Measurements from ENCODE around the gene KCNC3. TPM values are rescaled to one million over a fixed set of nuclear protein-coding genes. Genes with fewer than 3 reads are reported as not detected.
A peak's percentile ranks its signal among the peaks of the same experiment; 100 is the strongest.

Gene KCNC3
- total RNA-seq, 2 donors from 2014 or later = 3.6 to 10.6 TPM

GRCh38 chr19:50377051-50377461 lies 47.9 kb upstream of the KCNC3 start:
- no peaks in the 10 kb centered on the region for H3K4me1 ChIP-seq (replicated peaks)
- intact Hi-C loops (cut with DNase I) = loop anchor here (10.0 kb wide), 1 partner anchor 352 kb away; the partner anchor contains the start of genes VRK3 and ZNF473
- no peaks in the 10 kb centered on the region for H3K27me3 ChIP-seq (replicated peaks; ENCODE audit: insufficient read depth)
- 42% methylated on average over 7 of the region's 7 CpGs for WGBS
- no peaks in the 10 kb centered on the region for H3K9me3 ChIP-seq
- peak overlapping the region; percentile 61 to 88 for H3K4me3 ChIP-seq
- DNase-seq (ENCODE audit: low spot score) = no peak
- peaks cover 4 to 33% of the 10 kb centered on the region in 2 donors for H3K36me3 ChIP-seq
- TF ChIP-seq POLR2A (IDR thresholded peaks at IDR 0.05) (no peak), POLR2AphosphoS5 (IDR thresholded peaks at IDR 0.05) (no peak), CTCF (IDR thresholded peaks at IDR 0.05) (no peak)
- H3K27ac ChIP-seq = peak overlapping the region in 1 of 2 donors; percentile 98

DNA sequence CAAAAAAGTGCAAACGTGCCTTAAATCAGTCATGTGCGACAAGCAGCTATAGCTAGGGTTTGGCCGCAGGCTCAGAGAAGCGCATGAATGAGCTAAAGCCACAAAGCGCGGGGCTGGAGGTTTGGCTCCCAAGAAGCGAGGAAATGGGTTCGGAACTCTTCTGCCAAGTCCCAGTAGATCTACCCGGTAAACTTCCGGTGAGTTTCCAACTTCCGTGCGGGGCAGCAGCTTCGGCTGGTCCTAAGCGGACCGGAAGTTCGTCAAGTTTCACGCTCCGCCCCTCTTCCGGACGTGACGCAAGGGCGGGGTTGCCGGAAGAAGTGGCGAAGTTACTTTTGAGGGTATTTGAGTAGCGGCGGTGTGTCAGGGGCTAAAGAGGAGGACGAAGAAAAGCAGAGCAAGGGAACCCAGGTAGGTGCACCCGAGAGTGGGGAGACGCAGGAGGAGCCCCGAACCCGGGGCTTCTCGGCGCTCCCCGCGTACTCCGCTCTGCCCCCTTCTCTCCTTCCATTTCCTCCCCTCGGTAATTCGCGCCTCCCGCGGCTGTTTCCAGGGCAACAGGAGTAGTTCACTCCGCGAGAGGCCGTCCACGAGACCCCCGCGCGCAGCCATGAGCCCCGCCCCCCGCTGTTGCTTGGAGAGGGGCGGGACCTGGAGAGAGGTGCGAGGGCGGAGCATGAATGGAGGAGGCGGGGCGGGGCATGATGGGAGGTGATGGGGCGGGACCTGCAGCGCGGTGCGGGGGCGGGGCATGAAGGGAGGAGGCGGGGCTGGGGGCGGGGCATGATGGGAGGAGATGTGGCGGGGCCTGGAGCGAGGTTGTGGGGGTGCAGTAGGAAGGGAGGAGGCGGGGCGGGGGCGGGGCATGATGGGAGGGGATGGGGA lies 47.2 kb upstream of the KCNC3 start, which contains the start of gene NR1H2:
Gene NR1H2, plus strand, starts transcription at position 292 of the 885 bp plus-strand sequence. CDS start 1,149 bp downstream, outside the sequence.
- H3K4me3 ChIP-seq = peak within 1 kb of the TSS; percentile 61 to 88
- 1% methylated on average over 67 of the region's 67 CpGs for WGBS
- intact Hi-C loops (cut with DNase I) = loop anchor here (10.0 kb wide), 1 partner anchor 352 kb away; the partner anchor contains the start of genes VRK3 and ZNF473

DNA sequence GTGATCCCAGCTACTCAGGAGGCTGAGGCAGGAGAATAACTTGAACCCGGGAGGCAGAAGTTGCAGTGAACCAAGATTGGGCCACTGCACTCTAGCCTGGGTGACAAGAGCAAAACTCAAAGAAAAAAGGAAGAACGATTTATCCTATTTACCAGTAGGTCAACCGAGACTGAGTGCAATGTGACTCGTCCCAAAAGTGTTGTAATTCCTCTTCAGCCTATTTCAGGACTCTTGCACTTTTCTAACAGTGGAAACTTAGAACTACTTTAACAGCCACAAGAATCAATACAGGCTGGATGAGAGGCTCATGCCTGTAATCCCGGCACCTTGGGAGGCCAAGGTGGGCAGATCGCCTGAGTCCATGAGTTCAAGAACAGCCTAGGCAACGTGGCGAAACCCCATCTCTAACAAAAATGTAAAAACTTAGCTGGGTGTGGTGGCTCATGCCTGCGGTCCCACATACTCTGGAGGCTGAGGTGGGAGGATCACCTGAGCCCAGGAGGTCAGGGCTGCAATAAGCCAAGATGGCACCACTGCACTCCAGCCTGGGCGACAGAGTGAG lies 42.8 kb upstream of the KCNC3 start:
- no peak overlapping the region for H3K27ac ChIP-seq
- no peaks in the 10 kb centered on the region for H3K36me3 ChIP-seq
- no peak overlapping the region for H3K4me3 ChIP-seq
- intact Hi-C loops (cut with DNase I) = loop anchor here (10.0 kb wide), 1 partner anchor 347 kb away; the partner anchor contains the start of genes VRK3 and ZNF473
- WGBS = 83% methylated on average over 10 of the region's 10 CpGs
- H3K9me3 ChIP-seq = no peaks in the 10 kb centered on the region
- H3K4me1 ChIP-seq (replicated peaks) = no peaks in the 10 kb centered on the region
- no peak for DNase-seq (ENCODE audit: low spot score)
- TF ChIP-seq POLR2A (IDR thresholded peaks at IDR 0.05) (no peak), POLR2AphosphoS5 (IDR thresholded peaks at IDR 0.05) (no peak)
- no peaks in the 10 kb centered on the region for H3K27me3 ChIP-seq (replicated peaks; ENCODE audit: insufficient read depth)

More for the DNA sequence above, 47.2 kb upstream of the KCNC3 start, which contains the start of gene NR1H2:
- H3K4me1 ChIP-seq (replicated peaks) = no peaks in the 10 kb centered on the region
- H3K27me3 ChIP-seq (replicated peaks; ENCODE audit: insufficient read depth) = no peaks in the 10 kb centered on the region
- DNase-seq (ENCODE audit: low spot score) = peak; percentile 97
- no peaks in the 10 kb centered on the region for H3K9me3 ChIP-seq
- TF ChIP-seq POLR2A (IDR thresholded peaks at IDR 0.05) = peak; percentile 73
- peak; percentile 100 for TF ChIP-seq POLR2AphosphoS5 (IDR thresholded peaks at IDR 0.05)
- TF ChIP-seq CTCF (IDR thresholded peaks at IDR 0.05) = peak in 1 of 4 experiments; percentile 16
- H3K36me3 ChIP-seq = peaks cover 4 to 33% of the 10 kb centered on the region in 2 donors
- H3K27ac ChIP-seq = peak within 1 kb of the TSS; percentile 95 to 98

DNA sequence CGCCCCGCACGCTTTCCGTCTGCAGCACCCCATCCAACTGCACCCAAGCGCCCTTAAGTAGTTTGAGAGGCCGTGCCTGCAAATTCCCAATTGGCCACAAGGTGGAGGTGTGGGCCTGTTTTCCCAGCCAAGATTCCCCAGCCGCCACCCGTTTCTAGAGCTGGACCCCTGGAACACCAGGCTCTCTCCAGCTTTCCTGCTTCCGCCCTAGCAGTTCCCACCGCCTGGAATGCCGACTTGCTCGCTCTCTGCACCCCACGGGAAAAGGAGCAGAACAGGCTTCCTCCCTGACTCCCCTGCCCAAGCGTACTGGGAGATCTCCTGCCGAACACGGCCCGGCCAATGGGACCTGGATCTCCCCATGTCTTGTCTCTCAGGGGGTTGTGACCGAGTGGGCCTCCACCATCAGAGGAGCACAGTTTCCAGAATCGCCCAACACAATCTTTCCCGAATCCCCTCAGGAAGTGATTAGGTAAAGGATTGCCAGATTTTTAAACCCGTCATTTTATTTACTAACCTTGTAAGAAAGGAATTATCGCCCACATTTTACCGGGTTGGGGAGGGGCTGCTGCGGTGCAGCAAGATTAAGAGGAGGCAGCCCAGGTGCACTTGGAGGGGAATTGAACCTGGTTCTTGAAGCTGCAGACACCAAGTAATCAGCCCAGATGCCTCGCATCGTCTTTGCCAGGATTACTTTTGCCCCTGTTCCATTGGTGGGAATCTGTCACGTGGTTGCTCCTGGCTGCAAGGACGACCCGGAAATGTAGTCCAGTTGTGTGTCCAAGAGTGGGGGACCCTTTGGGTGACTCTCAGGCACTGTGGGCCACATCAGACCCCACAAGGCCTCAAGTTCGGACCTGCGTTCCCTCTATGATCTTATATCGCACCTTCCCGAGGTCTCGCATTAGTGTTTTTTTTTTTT lies 39.7 kb upstream of the KCNC3 start:
- TF ChIP-seq CTCF (IDR thresholded peaks at IDR 0.05) (peak; percentile 86 to 91 (median 89)), POLR2AphosphoS5 (IDR thresholded peaks at IDR 0.05) (peak; percentile 79), POLR2A (IDR thresholded peaks at IDR 0.05) (no peak)
- 8% methylated on average over 34 of the region's 34 CpGs for WGBS
- Histone ChIP-seq H3K9me3 (no peaks in the 10 kb centered on the region), H3K27ac (peak overlapping the region; percentile 58 to 63), H3K4me3 (peak overlapping the region; percentile 46), H3K36me3 (no peaks in the 10 kb centered on the region), H3K4me1 (replicated peaks) (no peaks in the 10 kb centered on the region), H3K27me3 (replicated peaks; ENCODE audit: insufficient read depth) (no peaks in the 10 kb centered on the region)
- intact Hi-C loops (cut with DNase I) = loop anchor here (2.0 kb wide), 1 partner anchor 92 kb away; no protein-coding TSS in a partner anchor
- peak; percentile 84 for DNase-seq (ENCODE audit: low spot score)
